A673 (cell line): Measurements from ENCODE around the gene YKT6.

Experiments used
- EZH2 ChIP-seq: fragments of 200-600 bp; sonication (generic); IDR thresholded peaks from 2 replicates; pipeline ENCODE4 v1.6.1; 2017; ENCODE audit warnings: borderline replicate concordance, low read depth, mild to moderate bottlenecking, mixed read lengths, antibody characterized with exemption, low read length; ENCODE audit not compliant: poor library complexity, severe bottlenecking
- TF ChIP-seq, protein P1 (sequence below): fragments of 300-800, 200-600 bp; sonication (generic); conservative IDR thresholded peaks from 2 replicates; pipeline ENCODE4 v1.5.1; 2017; ENCODE audit warnings: low read depth, mild to moderate bottlenecking, antibody characterized with exemption, low read length, moderate library complexity, mixed read lengths

- TF ChIP-seq, protein P1, sequence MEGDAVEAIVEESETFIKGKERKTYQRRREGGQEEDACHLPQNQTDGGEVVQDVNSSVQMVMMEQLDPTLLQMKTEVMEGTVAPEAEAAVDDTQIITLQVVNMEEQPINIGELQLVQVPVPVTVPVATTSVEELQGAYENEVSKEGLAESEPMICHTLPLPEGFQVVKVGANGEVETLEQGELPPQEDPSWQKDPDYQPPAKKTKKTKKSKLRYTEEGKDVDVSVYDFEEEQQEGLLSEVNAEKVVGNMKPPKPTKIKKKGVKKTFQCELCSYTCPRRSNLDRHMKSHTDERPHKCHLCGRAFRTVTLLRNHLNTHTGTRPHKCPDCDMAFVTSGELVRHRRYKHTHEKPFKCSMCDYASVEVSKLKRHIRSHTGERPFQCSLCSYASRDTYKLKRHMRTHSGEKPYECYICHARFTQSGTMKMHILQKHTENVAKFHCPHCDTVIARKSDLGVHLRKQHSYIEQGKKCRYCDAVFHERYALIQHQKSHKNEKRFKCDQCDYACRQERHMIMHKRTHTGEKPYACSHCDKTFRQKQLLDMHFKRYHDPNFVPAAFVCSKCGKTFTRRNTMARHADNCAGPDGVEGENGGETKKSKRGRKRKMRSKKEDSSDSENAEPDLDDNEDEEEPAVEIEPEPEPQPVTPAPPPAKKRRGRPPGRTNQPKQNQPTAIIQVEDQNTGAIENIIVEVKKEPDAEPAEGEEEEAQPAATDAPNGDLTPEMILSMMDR = no peak
- no peak for TF ChIP-seq EZH2
Observed at GRCh38 chr7:44235582-44236332, 35.0 kb downstream of the YKT6 start.
